CD4-positive, alpha-beta T cell treated with Interleukin-17A for 4 hours (primary cell): ENCODE measurements around the gene CTNNA3.

Experiments
- DNase-seq: peaks from one replicate; pipeline ENCODE4 v3.0.0-alpha.2; 2020; ENCODE audit warnings: mixed read lengths

CTNNA3 gene

GRCh38 chr10:66723608-66724400, 972.2 kb downstream of the CTNNA3 start:
- DNase-seq: no peak

GRCh38 chr10:66719483-66719882, 976.5 kb downstream of the CTNNA3 start:
- no peak for DNase-seq

GRCh38 chr10:66717231-66717981, 978.6 kb downstream of the CTNNA3 start:
- DNase-seq: no peak

- no peak for DNase-seq
Observed at GRCh38 chr10:66714741-66715140, 981.3 kb downstream of the CTNNA3 start.

GRCh38 chr10:66713387-66713786, 982.6 kb downstream of the CTNNA3 start:
- DNase-seq: no peak

- no peak for DNase-seq
Observed at GRCh38 chr10:66698069-66698468, 997.9 kb downstream of the CTNNA3 start.

GRCh38 chr10:66695046-66695445, 1000.9 kb downstream of the CTNNA3 start:
- no peak for DNase-seq

GRCh38 chr10:66684581-66684980, 1011.4 kb downstream of the CTNNA3 start:
- no peak for DNase-seq

GRCh38 chr10:66680886-66681285, 1015.1 kb downstream of the CTNNA3 start:
- no peak for DNase-seq

- DNase-seq: no peak
Observed at GRCh38 chr10:66678521-66678920, 1017.5 kb downstream of the CTNNA3 start.

GRCh38 chr10:66673071-66673470, 1022.9 kb downstream of the CTNNA3 start:
- DNase-seq: no peak

- no peak for DNase-seq
Observed at GRCh38 chr10:66671562-66671961, 1024.4 kb downstream of the CTNNA3 start.

- no peak for DNase-seq
Observed at GRCh38 chr10:66671064-66671463, 1024.9 kb downstream of the CTNNA3 start.

GRCh38 chr10:66656499-66656898, 1039.5 kb downstream of the CTNNA3 start:
- DNase-seq: no peak

- no peak for DNase-seq
Observed at GRCh38 chr10:66654861-66655260, 1041.1 kb downstream of the CTNNA3 start.

- no peak for DNase-seq
Observed at GRCh38 chr10:66651308-66652082, 1044.5 kb downstream of the CTNNA3 start.

- DNase-seq: no peak
Observed at GRCh38 chr10:66649626-66650025, 1046.4 kb downstream of the CTNNA3 start.

GRCh38 chr10:66642217-66642616, 1053.8 kb downstream of the CTNNA3 start:
- no peak for DNase-seq

- no peak for DNase-seq
Observed at GRCh38 chr10:66639371-66639770, 1056.6 kb downstream of the CTNNA3 start.

GRCh38 chr10:66637273-66638036, 1058.5 kb downstream of the CTNNA3 start:
- no peak for DNase-seq

- DNase-seq: no peak
Observed at GRCh38 chr10:66629996-66630395, 1066.0 kb downstream of the CTNNA3 start.

- no peak for DNase-seq
Observed at GRCh38 chr10:66627156-66627555, 1068.8 kb downstream of the CTNNA3 start.
